Suprapubic skin (tissue), 4 donors: ENCODE data around the gene C16orf86.

Source experiments
- POLR2A ChIP-seq, 2 donors: fragments of 450-650 bp; IDR thresholded peaks; one replicate each; pipeline ENCODE4 v1.6.1; 2017; ENCODE audit warnings: antibody characterized with exemption in 2 of 2, mild to moderate bottlenecking in 2 of 2, moderate library complexity in 2 of 2
- POLR2AphosphoS5 ChIP-seq, 3 donors: sonication (generic); formaldehyde crosslinking; IDR thresholded peaks; one replicate each; pipeline ENCODE4 v1.6.1; 2017; ENCODE audit warnings: antibody characterized with exemption in 3 of 3
- TF ChIP-seq, protein P1 (sequence below), 2 donors: fragments of 200-600 bp in 1 of 2; fragments of 450-650 bp in 1 of 2; sonication (generic) in 1 of 2; IDR thresholded peaks; one replicate each; pipeline ENCODE4 v1.5.1; 2016 to 2019; ENCODE audit warnings: antibody characterized with exemption in 2 of 2, mild to moderate bottlenecking in 1 of 2, moderate library complexity in 1 of 2

DNA sequence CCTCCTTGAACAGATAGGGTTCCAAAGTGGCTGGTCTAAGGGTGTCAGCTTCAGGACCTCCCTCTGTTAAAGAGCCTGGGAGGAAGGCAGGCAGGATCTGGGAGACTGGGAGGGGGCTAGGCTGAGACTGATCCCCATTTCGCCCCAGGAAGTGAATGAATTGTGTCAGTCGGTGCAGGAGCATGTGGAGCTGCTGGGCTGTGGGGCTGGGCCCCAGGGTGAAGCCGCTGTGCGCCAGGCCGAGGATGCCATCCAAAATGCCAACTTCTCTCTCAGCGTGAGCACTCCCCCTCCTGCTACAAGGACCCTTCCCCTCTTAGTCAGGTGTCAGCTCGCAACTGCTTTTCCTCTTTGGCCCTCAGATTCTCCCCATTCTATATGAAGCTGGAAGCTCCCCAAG, 15.6 kb upstream of the C16orf86 start:
- TF ChIP-seq, protein P1, sequence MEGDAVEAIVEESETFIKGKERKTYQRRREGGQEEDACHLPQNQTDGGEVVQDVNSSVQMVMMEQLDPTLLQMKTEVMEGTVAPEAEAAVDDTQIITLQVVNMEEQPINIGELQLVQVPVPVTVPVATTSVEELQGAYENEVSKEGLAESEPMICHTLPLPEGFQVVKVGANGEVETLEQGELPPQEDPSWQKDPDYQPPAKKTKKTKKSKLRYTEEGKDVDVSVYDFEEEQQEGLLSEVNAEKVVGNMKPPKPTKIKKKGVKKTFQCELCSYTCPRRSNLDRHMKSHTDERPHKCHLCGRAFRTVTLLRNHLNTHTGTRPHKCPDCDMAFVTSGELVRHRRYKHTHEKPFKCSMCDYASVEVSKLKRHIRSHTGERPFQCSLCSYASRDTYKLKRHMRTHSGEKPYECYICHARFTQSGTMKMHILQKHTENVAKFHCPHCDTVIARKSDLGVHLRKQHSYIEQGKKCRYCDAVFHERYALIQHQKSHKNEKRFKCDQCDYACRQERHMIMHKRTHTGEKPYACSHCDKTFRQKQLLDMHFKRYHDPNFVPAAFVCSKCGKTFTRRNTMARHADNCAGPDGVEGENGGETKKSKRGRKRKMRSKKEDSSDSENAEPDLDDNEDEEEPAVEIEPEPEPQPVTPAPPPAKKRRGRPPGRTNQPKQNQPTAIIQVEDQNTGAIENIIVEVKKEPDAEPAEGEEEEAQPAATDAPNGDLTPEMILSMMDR (IDR thresholded peaks at IDR 0.05), result no peak
- TF ChIP-seq POLR2A (IDR thresholded peaks at IDR 0.05) (no peak), POLR2AphosphoS5 (IDR thresholded peaks at IDR 0.05) (no peak)
